ENCODE measurements around the gene MAPKBP1. TPM values are rescaled to one million over a fixed set of nuclear protein-coding genes. Genes with fewer than 3 reads are reported as not detected.

The MAPKBP1 gene
- total and polyA plus RNA-seq, 2 of the 8 experiments (the other 6 are each of a cell fraction or from before 2014, with no cell fraction given): 4.3 to 11.3 TPM

- TF ChIP-seq CHD2 (IDR thresholded peaks at IDR 0.05; ENCODE audit: low read length) (no peak), CBX8 (IDR thresholded peaks at IDR 0.05; ENCODE audit: borderline replicate concordance, low read depth, low read length) (no peak), HDAC2 (IDR thresholded peaks at IDR 0.05; ENCODE audit: borderline replicate concordance in 1 of 2, low read depth in 2 of 2, low read length in 2 of 2) (no peak), TCF12 (IDR thresholded peaks at IDR 0.05; ENCODE audit: low read depth, low read length) (no peak)
These were observed 31.4 kb downstream of the MAPKBP1 start (continued) for GRCh38 chr15:41805711-41806110.

Measured in H1 (cell line).